RWPE2 (cell line): ENCODE results near the gene FYCO1.

ENCODE experiments used
- ATAC-seq: fragments of 200-7000 bp; cut with Tn5 transposase; 3 replicates; pipeline ENCODE4 v1.9.1; 2021; ENCODE audit warnings: low read depth
- DNase-seq: peaks from one replicate; pipeline ENCODE4 v3.0.0-alpha.2; 2020; ENCODE audit warnings: low spot score
- H3K27ac ChIP-seq: fragments of 450-650 bp; 2 replicates; pipeline ENCODE4 v1.5.1; 2017; ENCODE audit warnings: mild to moderate bottlenecking; ENCODE audit not compliant: poor library complexity, severe bottlenecking
- H3K27me3 ChIP-seq: fragments of 250-450 bp; sonication (Bioruptor Pico); 2 replicates; pipeline ENCODE4 v1.5.1; 2021; ENCODE audit warnings: mild to moderate bottlenecking, moderate library complexity; ENCODE audit not compliant: insufficient read depth, poor library complexity, severe bottlenecking
- H3K36me3 ChIP-seq: fragments of 250-450 bp; sonication (Bioruptor Pico); 2 replicates; pipeline ENCODE4 v1.5.1; 2020; ENCODE audit warnings: low read depth, mild to moderate bottlenecking, moderate library complexity
- H3K4me1 ChIP-seq: fragments of 250-450 bp; sonication (Bioruptor Pico); 2 replicates; pipeline ENCODE4 v1.5.1; 2021; ENCODE audit warnings: mild to moderate bottlenecking, moderate library complexity; ENCODE audit not compliant: insufficient read depth, poor library complexity, severe bottlenecking
- H3K4me3 ChIP-seq: fragments of 250-450 bp; sonication (Bioruptor Pico); 2 replicates; pipeline ENCODE4 v1.5.1; 2021; ENCODE audit warnings: mild to moderate bottlenecking, moderate library complexity; ENCODE audit not compliant: severe bottlenecking
- H3K9me3 ChIP-seq: fragments of 250-450 bp; sonication (Bioruptor Pico); 2 replicates; pipeline ENCODE4 v1.5.1; 2021; ENCODE audit warnings: mild to moderate bottlenecking, moderate library complexity; ENCODE audit not compliant: severe bottlenecking
- TF ChIP-seq, protein P1 (sequence below): fragments of 450-650 bp; IDR thresholded peaks from one replicate; pipeline ENCODE4 v1.5.1; 2017; ENCODE audit warnings: mild to moderate bottlenecking, moderate library complexity; ENCODE audit not compliant: poor library complexity, severe bottlenecking

FYCO1 gene

DNA sequence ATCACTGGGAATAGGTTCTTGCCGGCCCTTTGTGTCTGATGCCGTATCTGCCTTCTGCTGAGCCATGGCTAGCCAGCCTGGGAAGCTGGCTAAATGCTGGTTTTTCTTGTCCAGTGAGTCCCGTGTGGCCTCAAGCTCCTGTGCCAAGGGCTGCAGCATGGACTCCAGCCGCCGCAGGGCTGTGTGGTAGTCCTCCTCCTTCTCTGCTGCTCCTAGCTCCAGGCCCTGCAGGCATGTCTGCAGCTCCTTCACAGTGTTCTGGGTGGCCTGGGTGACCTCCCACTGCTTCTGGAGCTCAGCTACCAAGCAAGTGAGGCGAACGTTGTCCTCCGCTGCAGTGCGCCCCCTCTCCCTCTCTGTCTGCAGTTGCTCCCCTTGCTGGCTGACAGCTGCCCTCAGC lies 27.5 kb downstream of the FYCO1 start:
- H3K4me3 ChIP-seq = no peak overlapping the region
- peaks cover 55% of the 10 kb centered on the region for H3K36me3 ChIP-seq
- TF ChIP-seq, protein P1, sequence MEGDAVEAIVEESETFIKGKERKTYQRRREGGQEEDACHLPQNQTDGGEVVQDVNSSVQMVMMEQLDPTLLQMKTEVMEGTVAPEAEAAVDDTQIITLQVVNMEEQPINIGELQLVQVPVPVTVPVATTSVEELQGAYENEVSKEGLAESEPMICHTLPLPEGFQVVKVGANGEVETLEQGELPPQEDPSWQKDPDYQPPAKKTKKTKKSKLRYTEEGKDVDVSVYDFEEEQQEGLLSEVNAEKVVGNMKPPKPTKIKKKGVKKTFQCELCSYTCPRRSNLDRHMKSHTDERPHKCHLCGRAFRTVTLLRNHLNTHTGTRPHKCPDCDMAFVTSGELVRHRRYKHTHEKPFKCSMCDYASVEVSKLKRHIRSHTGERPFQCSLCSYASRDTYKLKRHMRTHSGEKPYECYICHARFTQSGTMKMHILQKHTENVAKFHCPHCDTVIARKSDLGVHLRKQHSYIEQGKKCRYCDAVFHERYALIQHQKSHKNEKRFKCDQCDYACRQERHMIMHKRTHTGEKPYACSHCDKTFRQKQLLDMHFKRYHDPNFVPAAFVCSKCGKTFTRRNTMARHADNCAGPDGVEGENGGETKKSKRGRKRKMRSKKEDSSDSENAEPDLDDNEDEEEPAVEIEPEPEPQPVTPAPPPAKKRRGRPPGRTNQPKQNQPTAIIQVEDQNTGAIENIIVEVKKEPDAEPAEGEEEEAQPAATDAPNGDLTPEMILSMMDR = no peak
- DNase-seq (no peak), ATAC-seq (no peak)
- H3K9me3 ChIP-seq = no peaks in the 10 kb centered on the region
- H3K27ac ChIP-seq = no peak overlapping the region
- H3K4me1 ChIP-seq = peaks cover 7% of the 10 kb centered on the region
- no peaks in the 10 kb centered on the region for H3K27me3 ChIP-seq

DNA sequence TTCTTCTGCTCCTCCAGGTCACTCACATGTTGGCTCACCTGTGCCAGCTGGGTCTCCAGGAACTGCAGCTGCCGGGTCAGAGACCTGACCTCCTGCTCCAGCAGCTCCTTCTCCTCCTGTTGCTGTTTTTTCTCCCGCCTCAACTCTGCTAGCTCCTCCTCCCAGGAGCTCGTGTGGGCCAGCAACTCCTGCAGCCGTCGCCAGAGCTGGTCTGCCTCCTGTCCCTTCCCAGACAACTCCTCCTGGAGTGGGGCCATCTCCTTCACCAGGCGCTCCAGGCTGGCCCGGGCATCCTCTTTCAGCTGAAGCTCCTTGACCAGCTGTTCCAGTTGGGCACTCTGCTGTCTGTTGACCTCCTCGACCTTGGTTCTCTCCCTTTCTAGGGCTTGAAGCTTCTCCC lies 27.9 kb downstream of the FYCO1 start:
- no peak for ATAC-seq
- peaks cover 53% of the 10 kb centered on the region for H3K36me3 ChIP-seq

DNA sequence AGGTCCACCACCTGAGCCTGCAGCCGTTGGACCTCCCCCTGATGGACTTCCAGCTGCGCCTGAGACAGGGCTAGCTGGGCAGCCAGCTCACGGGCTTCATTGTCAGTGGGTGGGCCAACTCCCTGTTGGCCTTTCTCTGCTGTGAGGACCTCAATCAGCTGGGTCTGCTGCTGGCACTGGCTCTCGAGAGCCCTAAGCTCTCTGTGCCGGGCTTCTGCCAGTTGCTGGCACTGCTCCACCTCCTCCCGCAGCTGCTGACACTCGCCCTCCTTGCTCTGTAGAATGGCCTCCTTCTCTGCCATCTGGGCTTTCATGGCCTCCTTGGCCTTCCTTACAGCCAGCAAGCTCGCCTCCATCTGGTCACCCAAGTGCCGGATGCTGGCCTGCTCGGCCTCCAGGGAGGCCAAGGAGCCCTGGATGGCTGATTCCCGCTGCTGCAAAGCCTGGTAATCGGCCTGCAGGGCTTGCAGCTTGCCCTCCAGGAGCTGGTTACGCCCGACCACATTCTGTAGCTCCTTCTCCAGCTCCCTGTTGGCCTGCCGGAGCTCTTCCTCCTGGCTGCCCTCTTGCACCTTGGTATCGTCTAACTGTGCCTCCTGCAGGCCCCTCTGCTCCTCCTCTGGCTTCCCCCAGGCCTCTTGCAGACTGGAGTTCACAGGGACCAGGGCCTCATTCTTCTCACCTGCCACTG lies 28.5 kb downstream of the FYCO1 start:
- H3K36me3 ChIP-seq = peaks cover 50% of the 10 kb centered on the region

More for the DNA sequence above, 27.9 kb downstream of the FYCO1 start:
- Histone ChIP-seq H3K4me1 (peaks cover 4% of the 10 kb centered on the region), H3K9me3 (no peaks in the 10 kb centered on the region), H3K27me3 (no peaks in the 10 kb centered on the region), H3K27ac (no peak overlapping the region), H3K4me3 (no peak overlapping the region)
- no peak for DNase-seq
- TF ChIP-seq, protein P1 = no peak

DNA sequence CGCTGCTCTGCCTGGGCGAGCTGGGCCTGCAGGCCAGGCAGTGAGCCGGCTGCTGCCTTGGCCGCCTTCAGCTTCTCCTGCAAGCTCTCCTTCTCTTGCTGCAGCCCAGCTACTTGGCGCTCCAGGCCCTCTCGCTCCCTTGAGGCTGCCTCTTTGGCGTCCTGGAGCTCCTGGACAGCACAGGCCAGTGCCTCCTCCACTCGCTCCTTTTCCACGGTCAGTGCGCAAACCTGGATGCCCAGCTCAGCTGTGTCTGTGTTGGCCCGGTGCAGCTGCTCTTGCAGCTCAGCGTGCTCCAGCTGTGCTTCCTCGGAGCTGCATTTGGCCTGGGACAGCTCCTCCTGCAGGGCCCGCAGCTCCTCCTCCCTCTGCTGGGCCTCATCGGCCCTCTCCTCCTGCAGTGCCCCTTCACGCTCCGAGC lies 29.2 kb downstream of the FYCO1 start:
- TF ChIP-seq, protein P1 = no peak
- no peak for DNase-seq
- Histone ChIP-seq H3K4me1 (no peaks in the 10 kb centered on the region), H3K4me3 (no peak overlapping the region), H3K36me3 (peaks cover 48% of the 10 kb centered on the region), H3K27ac (no peak overlapping the region), H3K27me3 (no peaks in the 10 kb centered on the region), H3K9me3 (no peaks in the 10 kb centered on the region)
- ATAC-seq = no peak

More for the DNA sequence above, 28.5 kb downstream of the FYCO1 start:
- Histone ChIP-seq H3K4me3 (no peak overlapping the region), H3K27me3 (no peaks in the 10 kb centered on the region), H3K4me1 (no peaks in the 10 kb centered on the region), H3K27ac (no peak overlapping the region), H3K9me3 (no peaks in the 10 kb centered on the region)
- no peak for ATAC-seq
- TF ChIP-seq, protein P1 = no peak
- DNase-seq = no peak

DNA sequence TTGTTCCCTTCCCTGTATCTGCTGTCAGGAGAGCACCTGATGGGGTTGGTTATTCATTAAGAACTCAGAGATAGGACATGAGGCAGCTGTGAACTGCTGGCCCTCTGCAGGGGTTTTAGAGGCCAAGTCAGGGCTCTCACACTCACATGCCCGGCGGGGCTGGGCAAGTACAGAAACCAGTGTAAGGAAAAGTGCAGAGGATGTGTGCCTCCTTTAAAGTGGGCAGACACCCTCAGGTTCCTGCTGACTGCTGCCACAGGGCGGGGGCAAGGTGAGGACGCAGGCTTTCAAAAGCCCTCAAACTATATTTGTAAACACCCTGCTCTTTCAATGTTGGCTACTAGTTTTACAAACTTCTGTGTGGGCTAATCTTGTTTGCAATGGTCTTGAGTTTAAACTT lies 30.0 kb downstream of the FYCO1 start:
- H3K4me3 ChIP-seq = no peak overlapping the region
- peaks cover 48% of the 10 kb centered on the region for H3K36me3 ChIP-seq
- ATAC-seq (no peak), DNase-seq (no peak)
- H3K27me3 ChIP-seq = no peaks in the 10 kb centered on the region
- no peaks in the 10 kb centered on the region for H3K4me1 ChIP-seq
- TF ChIP-seq, protein P1 = no peak
- no peaks in the 10 kb centered on the region for H3K9me3 ChIP-seq
- H3K27ac ChIP-seq = no peak overlapping the region
